Right atrium auricular region (tissue), 2 donors: ENCODE results near the gene ARMC2. TPM values are rescaled to one million over a fixed set of nuclear protein-coding genes. Genes with fewer than 3 reads are reported as not detected.
"Not testable (repeated sequence)": the region's sequence is repeated elsewhere in the genome, so short reads cannot be mapped to it uniquely, and the experiment has no call there.

ENCODE experiments used
- DNase-seq: peaks from one replicate; pipeline ENCODE4 v3.0.0-alpha.2; 2019; ENCODE audit warnings: low spot score
- H3K27ac ChIP-seq, 2 donors: fragments of 200-600 bp; sonication (generic); 1 replicate in 1 of 2; 2 replicates in 1 of 2; pipeline ENCODE4 v1.5.1; 2016 to 2019
- H3K27me3 ChIP-seq, 2 donors: fragments of 200-600 bp; sonication (generic); one replicate each; pipeline versions ENCODE4 v1.5.1 to v1.6.0; 2017 to 2019
- H3K36me3 ChIP-seq: fragments of 200-600 bp; sonication (generic); one replicate; pipeline ENCODE4 v1.5.1; 2016
- H3K4me1 ChIP-seq, 2 donors: fragments of 200-600 bp; sonication (generic); one replicate each; pipeline versions ENCODE4 v1.5.1 to v1.6.0; 2017 to 2019
- H3K4me3 ChIP-seq, 2 donors: fragments of 200-600 bp; sonication (generic); 1 replicate in 1 of 2; 2 replicates in 1 of 2; pipeline ENCODE4 v1.5.1; 2017 to 2019; ENCODE audit warnings: mild to moderate bottlenecking in 1 of 2, moderate library complexity in 1 of 2
- H3K9me3 ChIP-seq, 2 donors: fragments of 200-600 bp; sonication (generic); one replicate each; pipeline ENCODE4 v1.5.1; 2019
- CTCF ChIP-seq, 2 donors: fragments of 200-600 bp; sonication (generic); IDR thresholded peaks; one replicate each; pipeline ENCODE4 v1.5.1; 2019; ENCODE audit warnings: antibody characterized with exemption in 2 of 2
- total RNA-seq, 2 donors: library from RNA; depleted of rRNA; stranded (reverse); fragments of >200 nt; gene quantifications; one replicate each; pipeline ENCODE4 v1.1.0, GENCODE V29; 2016

The ARMC2 gene
- total RNA-seq, 2 donors from 2014 or later: 5.3 to 5.5 TPM

GRCh38 chr6:108807928-108808327 is 40.3 kb upstream of the ARMC2 start:
- no peak for DNase-seq
- TF ChIP-seq CTCF (IDR thresholded peaks at IDR 0.05): no peak
- H3K27me3 ChIP-seq: no peaks in the 10 kb centered on the region
- no peaks in the 10 kb centered on the region for H3K9me3 ChIP-seq
- H3K27ac ChIP-seq: no peak overlapping the region
- no peaks in the 10 kb centered on the region for H3K36me3 ChIP-seq
- no peak overlapping the region for H3K4me3 ChIP-seq
- no peaks in the 10 kb centered on the region for H3K4me1 ChIP-seq

- TF ChIP-seq CTCF (IDR thresholded peaks at IDR 0.05): no peak
- no peak overlapping the region for H3K27ac ChIP-seq
Observed at GRCh38 chr6:108809211-108809610, 39.0 kb upstream of the ARMC2 start.

GRCh38 chr6:108810057-108810643 is 38.1 kb upstream of the ARMC2 start:
- no peak for DNase-seq
- Histone ChIP-seq H3K36me3 (no peaks in the 10 kb centered on the region), H3K4me3 (no peak overlapping the region), H3K27me3 (no peaks in the 10 kb centered on the region), H3K4me1 (no peaks in the 10 kb centered on the region), H3K9me3 (no peaks in the 10 kb centered on the region), H3K27ac (no peak overlapping the region)
- TF ChIP-seq CTCF (IDR thresholded peaks at IDR 0.05): no peak

More at GRCh38 chr6:108809211-108809610, 39.0 kb upstream of the ARMC2 start:
- no peak for DNase-seq
- Histone ChIP-seq H3K4me1 (no peaks in the 10 kb centered on the region), H3K4me3 (no peak overlapping the region), H3K36me3 (no peaks in the 10 kb centered on the region), H3K27me3 (no peaks in the 10 kb centered on the region), H3K9me3 (no peaks in the 10 kb centered on the region)

- TF ChIP-seq CTCF (IDR thresholded peaks at IDR 0.05): no peak
- no peaks in the 10 kb centered on the region for H3K36me3 ChIP-seq
- no peak overlapping the region for H3K27ac ChIP-seq
- no peak for DNase-seq
- H3K4me1 ChIP-seq: no peaks in the 10 kb centered on the region
- no peaks in the 10 kb centered on the region for H3K9me3 ChIP-seq
- H3K27me3 ChIP-seq: no peaks in the 10 kb centered on the region
- H3K4me3 ChIP-seq: no peak overlapping the region
Observed at GRCh38 chr6:108811490-108811889, 36.7 kb upstream of the ARMC2 start.

- H3K27me3 ChIP-seq, H3K4me3 ChIP-seq, H3K27ac ChIP-seq, H3K36me3 ChIP-seq, H3K9me3 ChIP-seq, DNase-seq, H3K4me1 ChIP-seq: not testable (repeated sequence)
Observed at GRCh38 chr6:108813218-108813617, 35.0 kb upstream of the ARMC2 start.

GRCh38 chr6:108817276-108817675 is 30.9 kb upstream of the ARMC2 start:
- not testable (repeated sequence) for H3K36me3 ChIP-seq, H3K27me3 ChIP-seq, H3K4me1 ChIP-seq, H3K9me3 ChIP-seq, H3K27ac ChIP-seq, H3K4me3 ChIP-seq, DNase-seq

GRCh38 chr6:108820006-108820405 is 28.2 kb upstream of the ARMC2 start:
- Histone ChIP-seq H3K4me3 (no peak overlapping the region), H3K27me3 (no peaks in the 10 kb centered on the region), H3K4me1 (no peaks in the 10 kb centered on the region), H3K9me3 (no peaks in the 10 kb centered on the region), H3K27ac (no peak overlapping the region), H3K36me3 (no peaks in the 10 kb centered on the region)
- no peak for DNase-seq
- TF ChIP-seq CTCF (IDR thresholded peaks at IDR 0.05): no peak
